Fibroblast of peridontal ligament (primary cell): ENCODE data around the gene MTG2.
"Not testable (repeated sequence)": the region's sequence is repeated elsewhere in the genome, so short reads cannot be mapped to it uniquely, and the experiment has no call there.

Experiments used
- DNase-seq: peaks from one replicate; pipeline ENCODE4 v3.0.0-alpha.2; 2010; ENCODE audit errors: extremely low read depth

The MTG2 gene

DNA sequence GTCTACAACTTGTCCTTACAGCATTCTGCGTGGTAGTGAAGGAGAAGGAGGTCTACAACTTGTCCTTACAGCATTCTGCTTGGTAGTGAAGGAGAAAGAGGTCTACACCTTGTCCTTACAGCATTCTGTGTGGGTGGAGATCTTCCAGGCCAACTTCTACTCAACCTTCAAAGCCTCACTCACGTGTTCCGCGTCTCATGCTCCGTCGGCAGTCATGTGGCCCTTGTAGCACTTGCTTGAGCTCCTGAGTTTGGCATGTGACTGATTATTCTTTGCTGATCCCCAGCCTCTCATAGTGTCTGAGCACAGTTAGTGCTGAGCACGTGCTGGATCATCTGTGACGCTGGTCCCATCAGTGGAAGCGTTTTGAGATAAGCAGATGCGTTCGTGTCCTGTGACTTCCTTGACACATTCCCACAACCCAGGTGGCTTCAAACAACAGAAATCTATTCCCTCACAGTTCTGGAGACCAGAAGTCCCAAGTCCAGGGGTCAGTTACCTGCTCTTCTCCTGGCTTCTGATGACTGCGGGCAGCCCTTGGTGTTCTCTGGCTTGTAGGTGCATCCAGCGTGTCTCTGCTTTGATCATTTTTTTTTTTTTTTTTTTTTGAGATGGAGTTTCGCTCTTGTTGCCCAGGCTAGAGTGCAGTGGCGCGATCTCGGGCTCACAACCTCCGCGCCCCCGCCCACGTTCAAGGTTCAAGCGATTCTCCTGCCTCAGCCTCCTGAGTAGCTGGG lies 36.6 kb upstream of the MTG2 start:
- no peak for DNase-seq

DNA sequence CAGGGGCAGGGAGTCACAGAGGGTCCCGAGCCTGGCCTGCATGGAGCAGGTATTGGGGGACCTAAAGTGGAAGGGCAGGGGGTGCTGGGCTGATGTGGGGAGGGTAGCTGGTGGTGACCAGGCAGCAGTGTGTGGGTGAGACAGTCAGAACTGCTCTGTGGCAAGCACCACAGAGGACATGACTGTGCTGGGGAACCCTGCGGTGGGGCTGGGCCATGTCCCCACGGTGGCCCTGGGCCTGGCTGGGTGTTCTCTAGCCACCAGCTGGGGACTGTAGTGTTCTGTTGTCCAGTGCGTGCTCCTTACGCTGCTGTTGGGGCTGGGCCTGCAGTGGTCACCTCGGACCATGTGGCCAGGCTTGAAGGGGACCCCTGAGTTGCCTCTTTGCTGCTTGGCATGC lies 35.7 kb upstream of the MTG2 start:
- DNase-seq, result no peak

DNA sequence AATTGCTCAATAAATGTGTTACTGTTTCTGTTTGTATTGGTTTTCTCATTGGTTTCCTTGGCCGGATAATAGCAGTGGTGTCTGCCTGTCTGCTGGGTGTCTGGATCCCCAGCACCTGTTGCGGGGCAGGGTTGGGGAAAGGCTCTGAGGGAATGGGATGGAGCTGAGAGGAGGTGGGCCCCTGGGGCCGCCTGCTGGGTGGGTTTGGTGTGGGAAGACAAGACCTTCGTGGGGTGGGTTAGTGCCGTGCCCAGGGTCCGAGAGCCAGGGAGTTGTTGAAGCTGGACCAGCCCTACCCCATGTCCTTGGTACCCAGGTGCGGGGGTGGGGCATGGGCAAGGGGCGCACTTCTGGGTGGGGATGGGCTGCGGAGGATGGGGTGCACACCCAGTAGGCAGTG lies 35.3 kb upstream of the MTG2 start:
- no peak for DNase-seq

DNA sequence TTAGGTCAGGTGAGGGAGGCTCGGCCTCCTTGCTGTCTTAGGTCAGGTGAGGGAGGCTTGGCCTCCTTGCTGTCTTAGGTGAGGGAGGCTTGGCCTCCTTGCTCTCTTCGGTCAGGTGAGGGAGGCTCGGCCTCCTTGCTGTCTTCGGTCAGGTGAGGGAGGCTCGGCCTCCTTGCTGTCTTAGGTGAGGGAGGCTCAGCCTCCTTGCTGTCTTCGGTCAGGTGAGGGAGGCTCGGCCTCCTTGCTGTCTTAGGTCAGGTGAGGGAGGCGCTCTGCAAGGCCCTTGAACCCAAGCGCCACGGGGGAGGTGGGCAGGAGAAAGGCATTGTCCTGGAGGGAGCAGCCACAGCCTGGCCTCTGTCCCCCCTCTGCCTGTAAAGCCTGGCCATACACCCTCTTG lies 34.4 kb upstream of the MTG2 start:
- DNase-seq, result not testable (repeated sequence)

DNA sequence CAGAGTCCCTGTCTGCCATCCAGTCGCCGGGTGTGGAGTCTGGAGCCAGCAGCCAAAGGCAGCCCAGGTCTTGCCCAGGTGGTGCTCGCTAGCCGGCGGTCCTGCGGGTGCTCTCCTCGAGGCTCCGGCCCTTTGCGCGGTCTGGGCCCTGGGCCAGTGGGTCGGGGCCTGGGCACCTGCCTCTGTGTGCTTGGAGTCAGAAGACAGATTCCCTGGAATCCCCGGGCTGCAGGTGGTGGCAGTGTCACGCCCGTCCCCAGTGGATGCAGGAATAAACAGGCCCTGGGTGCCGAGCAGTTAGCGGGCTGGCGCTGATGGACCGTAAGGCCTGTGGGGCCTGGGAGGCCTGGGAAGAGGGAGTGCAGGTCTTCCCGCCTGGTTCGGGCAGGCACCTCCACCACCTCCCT lies 33.9 kb upstream of the MTG2 start:
- DNase-seq, result no peak

DNA sequence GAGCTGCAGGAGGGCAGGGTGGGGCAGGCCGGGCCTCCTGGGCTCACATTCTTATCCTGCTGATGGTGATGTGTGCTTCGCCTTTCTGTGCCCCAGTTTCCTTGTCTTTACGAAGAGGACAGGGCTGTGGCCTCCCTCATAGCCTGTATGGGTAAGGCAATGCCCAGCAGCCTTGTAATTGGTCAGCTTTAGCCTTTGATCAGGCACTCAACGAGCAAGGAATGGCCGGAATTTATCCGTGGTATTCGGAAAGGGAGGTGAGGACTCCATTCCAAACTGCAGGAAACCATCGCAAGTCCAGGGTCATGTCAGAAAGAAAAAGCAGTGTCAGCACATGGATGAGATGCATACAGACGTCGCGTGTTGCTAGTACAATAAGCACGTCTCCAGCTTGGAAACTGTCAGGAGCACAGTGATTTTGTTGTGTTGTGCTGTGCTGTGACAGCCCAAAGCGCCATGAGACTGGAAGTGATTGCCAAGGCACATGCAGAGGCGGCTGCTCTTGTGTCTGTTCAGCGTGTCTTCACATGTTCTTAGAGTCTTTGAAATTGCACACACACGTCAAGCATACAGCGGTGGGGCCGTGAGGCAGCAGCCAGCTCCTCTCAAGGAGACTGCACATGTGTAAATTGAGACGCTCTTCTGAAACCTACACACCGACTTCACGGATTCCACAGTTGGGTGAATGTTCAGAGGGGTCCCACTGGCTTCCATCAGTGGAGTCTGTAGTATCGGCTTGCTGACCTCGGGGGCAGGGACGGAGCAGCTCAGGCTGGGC lies 33.1 kb upstream of the MTG2 start:
- DNase-seq, result no peak

DNA sequence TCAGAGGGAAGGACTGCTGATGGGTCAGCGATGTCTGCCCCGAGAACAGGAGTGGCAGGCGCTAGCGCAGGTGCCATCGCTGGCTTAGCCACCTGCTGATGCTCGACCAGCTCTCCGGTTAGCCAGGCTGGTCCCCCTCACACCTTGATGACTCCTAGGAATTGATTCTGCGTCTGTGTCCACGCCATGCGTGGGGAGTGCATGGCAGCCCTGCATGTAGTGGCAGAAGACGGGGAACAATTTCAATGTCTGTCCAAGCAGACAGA lies 32.6 kb upstream of the MTG2 start:
- DNase-seq, result no peak

DNA sequence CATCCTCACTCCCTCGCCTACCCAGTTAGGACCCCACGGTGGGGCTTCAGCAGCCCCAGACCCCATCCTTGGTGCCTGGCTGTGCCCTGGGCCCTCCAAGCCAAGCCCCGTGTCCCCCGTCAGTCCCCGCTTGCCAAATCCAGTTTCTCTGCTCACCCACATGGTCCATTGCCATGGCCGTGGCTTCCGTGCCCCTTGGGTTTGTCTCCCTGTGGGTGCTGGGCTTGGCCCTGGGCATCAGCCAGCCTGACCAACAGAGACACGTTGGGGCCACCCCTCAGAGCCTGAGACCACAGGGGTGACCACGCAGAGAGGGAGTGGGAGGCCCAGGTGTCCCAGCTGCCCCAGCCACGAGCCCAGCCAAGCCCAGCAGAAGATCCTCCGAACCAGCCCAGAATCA lies 31.6 kb upstream of the MTG2 start:
- DNase-seq, result no peak

DNA sequence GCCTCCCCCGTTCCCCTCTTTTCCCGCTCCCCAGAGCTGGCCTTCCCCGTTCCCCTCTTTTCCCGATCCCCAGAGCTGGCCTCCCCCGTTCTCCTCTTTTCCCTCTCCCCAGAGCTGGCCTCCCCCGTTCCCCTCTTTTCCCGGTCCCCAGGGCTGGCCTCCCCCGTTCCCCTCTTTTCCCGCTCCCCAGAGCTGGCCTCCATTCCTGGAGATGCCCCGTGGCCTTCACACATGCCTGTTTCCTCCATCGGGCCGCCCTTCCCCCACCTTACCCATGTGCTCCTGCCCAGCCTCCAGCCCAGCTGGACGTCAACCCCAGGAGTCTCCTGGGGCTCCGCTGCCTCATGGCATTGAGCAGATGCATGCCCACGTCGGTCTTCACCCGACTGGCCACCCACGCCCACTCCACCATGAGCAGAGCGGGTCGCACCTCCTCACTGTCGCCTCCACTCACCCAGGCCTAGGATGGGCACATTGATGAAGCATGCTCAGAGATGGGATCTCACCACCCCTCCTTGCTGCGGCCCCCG lies 30.9 kb upstream of the MTG2 start:
- DNase-seq, result no peak

DNA sequence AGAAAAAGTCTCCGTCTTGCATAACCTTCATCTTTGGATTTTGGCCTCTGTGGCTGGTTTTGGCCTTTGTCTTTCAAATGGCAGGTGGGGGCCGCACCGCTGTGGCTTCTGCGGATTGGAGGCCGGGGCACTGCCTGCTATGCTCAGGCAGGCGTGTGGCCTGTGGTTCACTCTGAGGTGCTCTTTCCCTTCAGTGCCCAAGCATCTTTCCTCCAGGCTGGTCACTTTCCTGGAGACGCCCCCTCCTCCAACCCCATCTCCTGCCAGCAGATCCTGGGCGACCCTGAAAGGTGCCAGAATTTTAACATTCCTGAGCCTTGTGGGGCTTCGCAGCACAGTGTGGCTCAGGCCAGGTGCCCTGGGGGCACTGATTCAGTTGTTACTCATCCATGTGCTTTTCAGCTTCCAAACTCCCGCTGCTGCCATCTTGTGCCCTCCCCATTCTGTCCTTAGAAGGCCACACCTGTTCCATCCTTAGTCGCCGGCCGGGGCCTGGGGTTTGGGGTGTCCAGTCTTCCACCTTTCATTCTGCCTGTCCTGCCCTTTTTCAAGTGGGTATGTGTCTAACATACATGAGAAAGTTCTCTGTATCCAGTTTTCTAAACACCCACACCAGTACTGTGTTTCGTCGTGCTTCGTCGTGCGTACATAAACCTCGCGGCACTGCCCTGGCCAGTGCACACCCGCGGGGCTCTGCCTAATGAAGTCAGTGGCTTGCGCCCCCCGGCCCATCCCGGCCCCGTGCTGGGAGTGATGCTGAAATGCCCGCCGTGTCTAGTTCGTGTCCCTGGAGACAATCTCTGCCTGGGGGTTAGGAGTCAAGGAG lies 27.2 kb upstream of the MTG2 start:
- DNase-seq, result no peak

DNA sequence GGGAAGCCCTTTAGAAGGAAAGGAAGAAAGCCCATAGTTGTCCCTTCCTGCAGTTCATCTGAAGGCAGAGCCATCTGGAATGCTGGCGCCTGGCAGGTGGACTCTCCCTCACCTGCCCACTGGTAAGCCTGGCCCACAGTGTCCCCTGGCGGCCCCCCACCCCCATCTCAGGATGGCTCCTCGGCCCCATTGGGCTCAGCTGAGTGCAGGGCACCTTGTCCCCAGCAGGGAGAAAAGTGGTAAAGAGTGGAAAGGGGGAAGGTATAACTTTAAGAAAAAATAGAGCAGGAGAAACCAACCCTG lies 26.6 kb upstream of the MTG2 start:
- no peak for DNase-seq

DNA sequence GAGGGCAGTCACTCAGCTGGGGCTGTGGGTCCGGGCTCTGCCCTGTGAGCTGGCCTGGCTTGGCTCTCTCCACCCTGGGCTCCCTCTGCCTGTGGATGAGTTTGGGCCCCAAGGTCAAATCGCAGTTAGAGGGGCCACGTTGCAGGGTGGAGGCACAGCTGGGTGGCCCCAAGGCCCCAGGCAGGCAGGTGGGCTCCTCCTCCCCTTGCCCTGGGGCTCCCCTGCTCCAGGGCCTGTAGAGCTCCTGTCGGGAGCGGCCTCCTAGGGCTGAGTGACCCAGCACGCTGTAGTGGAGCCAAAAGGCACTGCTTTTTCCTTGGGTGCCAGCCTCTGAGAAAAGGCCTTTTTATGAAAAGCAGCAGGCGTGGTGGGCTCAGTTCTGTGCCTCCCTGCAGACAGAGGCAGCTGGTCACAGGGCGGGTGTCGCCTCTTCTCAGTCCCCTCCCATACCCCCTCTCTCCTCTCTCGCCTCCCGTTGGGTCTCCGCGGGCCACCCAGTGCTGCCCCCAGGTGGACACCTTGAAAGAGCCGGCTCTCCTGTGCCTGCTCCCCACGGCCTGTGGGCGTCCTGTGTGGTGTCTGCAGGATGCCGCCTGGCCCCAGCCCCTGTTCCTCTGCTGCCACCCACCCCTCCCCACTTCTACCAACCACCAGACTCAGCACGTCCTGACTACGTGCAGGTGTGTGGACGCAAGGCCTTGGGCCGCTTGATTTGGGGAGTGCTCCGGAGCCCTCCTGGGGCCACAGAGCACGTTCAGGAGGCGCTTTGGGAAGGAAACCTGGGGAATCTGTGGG lies 26.0 kb upstream of the MTG2 start:
- peak; percentile 29 for DNase-seq

DNA sequence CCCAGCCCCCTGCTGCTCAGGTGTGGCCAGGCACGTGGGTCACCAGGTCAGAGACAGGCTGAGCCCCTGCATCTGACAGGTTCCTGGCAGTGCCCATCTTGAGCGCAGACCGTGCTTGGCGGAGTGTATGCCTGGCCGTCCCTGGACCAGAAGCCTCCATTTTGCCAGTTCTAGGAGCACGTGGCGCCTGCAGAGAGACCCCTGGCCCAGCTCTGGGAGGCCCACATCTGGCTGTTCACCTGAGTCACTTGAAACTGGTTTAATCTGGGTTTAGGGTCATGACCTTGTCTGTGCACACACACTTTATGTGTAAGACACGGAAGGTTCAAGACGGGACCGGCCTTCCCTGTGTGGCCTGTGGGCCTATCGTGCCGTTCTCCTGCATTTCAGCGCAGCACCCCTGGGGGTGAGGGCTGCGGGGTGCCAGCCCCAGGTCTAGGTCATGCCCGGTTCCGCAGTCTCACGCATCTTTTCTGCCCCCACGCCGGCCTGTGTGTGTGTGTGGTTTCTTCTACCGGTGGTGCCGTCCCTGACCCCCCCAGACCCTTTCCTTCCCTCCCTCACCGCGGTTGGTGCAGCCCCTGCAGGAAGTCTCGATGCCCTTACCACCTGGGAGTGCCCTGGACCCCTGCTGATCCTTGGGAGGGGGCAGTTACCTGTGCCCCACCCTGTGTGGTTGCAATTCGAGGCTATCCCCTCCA lies 25.3 kb upstream of the MTG2 start:
- DNase-seq, result no peak

DNA sequence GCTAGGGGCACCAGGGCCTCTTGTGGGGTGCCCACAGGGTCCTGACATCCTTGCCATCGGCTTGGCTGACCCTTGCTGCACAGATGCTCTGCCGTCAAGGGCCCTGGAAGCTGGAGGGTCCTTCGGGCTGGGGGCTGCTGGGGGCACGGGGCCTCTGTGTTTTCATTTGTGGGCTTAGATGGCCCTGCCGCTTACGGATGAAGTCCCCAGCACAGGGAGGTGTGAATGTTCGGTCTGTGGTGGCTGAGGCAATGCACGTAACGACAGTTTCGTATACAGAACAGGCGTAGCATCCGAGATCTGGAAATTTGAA lies 24.8 kb upstream of the MTG2 start:
- DNase-seq, result no peak

DNA sequence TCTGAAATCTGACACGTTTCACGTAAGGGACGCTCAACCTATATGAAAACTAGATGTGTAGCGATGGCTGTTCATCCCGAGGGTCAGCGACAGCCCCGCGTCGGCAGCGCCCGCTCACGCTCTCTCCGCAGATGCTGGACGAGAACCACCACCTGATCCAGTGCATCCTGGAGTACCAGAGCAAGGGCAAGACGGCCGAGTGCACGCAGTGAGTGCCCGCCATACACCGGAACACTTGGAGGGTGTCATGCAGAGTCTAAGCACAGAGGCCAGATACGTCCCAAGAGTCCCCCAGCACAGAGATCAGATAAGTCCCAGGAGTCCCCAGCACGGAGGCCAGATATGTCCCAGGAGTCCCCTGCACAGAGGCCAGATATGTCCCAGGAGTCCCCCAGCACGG lies 24.3 kb upstream of the MTG2 start:
- DNase-seq, result no peak

DNA sequence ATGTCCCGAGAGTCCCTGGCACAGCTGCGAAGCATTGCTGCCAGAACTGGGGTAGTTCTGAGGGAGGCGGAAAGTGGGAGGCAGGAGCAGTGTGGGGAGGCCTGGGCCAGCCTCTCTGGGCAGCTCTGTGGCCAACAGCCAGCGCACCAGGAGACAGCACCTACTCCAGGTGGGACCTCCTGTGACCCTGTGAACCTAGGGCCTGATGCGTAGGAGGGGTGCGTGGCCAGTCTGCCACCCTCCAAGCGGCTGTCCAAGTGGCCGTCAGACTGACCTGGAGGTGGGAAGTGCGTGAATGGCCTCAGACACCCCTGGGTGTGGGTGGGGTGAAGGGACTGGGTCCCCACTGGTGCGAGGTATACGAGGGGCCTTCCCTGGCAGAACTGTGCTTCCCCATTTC lies 23.8 kb upstream of the MTG2 start:
- DNase-seq, result no peak

DNA sequence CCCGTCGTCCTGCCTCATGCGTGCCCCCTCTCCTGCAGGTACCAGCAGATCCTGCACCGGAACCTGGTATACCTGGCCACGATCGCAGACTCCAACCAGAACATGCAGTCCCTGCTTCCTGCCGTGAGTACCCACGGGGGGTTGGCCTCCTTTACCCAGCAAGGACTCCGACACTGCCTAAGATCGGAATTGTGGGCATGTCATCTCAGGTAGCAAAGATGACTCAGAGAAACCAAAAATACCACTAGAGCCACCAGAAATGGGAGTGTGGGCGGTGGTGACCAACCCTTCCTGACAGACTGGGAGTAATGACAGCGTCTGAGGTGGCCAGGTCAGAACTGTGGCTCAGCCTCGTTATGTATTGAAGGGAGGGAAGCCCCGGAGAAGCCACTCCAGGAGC lies 23.0 kb upstream of the MTG2 start:
- DNase-seq, result no peak

DNA sequence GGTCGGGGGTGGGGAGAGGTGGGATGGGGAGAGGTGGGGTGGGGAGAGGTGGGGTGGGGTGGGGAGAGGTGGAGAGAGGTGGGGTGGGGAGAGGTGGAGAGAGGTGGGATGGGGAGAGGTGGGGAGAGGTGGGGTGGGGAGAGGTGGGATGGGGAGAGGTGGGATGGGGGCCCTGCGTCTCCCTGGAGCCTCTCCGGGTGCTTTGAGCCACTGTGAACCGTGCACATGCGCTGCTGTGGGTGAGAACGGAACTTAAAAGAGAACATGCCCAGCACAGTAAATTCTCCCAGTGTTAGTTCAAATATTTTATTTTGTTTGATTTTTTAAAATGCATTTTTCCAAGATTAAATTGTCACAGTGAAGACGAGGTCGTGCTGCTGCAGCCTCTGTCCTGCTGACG lies 22.6 kb upstream of the MTG2 start:
- DNase-seq, result no peak

DNA sequence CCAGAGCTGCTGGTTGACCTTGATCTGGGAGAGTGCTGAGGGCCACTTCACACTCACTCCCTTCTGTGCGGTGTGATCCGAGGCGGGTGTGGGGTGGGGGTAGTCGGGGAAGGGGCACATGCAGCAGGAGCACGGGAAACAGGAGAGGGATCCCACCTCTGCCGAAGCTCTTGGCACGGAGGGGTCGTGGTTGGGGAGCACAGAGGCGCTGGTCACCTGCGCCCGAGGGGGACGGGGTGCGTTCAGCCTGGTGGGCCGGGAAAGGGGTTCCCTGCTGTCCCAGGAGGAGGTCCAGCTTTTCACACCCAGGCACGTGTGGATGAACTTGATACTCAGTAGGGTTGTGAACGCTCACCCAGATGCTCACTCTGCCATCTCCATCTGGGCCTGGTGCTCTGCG lies 22.0 kb upstream of the MTG2 start:
- DNase-seq, result no peak

DNA sequence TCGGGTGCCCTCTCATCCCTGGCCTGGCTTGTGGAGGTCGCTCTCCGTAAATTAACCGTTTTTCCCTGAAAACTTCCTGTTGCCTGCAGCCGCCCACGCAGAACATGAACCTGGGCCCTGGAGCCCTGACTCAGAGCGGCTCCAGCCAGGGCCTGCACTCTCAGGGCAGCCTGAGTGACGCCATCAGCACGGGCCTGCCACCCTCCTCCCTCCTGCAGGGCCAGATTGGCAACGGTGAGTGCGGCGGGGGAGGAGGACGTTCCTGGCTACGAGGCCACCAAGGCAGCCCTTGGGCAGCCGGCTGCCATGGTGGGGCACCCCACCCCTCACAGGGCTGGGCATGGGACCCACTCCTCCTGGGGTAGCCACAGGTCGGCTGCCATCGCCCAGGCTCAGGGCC lies 21.5 kb upstream of the MTG2 start:
- DNase-seq, result no peak

DNA sequence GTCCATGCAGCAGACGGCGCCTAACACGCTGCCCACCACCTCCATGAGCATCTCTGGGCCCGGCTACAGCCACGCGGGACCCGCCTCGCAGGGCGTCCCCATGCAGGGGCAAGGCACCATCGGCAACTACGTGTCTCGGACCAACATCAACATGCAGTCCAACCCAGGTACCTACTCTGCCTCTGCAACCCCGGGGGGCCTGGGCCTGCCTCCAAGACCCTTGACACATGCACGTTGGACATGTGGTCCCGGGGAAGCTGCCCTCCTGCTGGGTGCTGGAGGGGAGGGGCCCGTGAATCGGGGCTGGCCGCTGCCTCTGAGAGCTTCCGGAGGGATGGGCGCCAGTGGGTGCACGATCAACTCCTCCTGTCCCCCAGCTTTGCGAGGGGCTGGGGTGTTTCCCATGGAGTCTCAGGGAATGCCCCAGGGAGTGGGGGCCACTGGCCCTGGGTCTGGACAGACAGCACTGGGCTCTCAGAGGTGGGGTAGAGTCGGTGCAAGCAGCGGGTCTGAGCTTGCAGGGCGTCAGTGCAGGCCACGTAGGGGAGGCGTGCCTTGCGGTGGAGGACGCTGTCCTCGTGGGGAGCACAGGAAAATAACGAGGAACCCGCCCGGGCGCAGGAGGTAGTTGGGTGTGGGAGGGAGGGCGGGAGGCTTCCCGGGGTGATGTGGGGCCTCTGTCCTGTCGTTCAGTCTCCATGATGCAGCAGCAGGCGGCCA lies 19.9 kb upstream of the MTG2 start:
- no peak for DNase-seq
